NCI-H510A (cell line): ENCODE measurements around the gene CCNF.

Experiments used
- DNase-seq: peaks from one replicate; lab custom pipeline; 2025; lab: John Stamatoyannopoulos, UW

Gene CCNF

GRCh38 chr16:2457267-2457666, 28.0 kb downstream of the CCNF start:
- no peak for DNase-seq

DNA sequence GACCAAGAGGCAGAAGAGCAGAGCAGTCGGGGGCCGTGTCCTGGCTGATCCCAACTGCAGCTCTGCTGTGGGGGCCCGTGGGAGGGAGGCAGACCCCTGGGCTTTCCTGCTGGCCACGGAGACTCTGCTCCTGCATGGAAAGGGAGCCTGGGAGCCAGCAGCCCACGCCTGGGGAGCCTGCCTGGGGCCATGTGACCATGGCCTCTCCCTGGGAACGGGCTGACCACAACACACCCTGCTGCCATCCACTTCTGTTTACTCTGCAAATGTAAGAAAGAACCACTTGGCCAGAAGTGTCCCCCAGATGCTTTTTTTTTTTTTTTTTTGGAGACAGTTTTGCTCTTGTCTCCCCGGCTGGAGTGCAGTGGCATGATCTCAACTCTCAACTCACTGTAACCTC, 28.7 kb downstream of the CCNF start:
- DNase-seq, result no peak

DNA sequence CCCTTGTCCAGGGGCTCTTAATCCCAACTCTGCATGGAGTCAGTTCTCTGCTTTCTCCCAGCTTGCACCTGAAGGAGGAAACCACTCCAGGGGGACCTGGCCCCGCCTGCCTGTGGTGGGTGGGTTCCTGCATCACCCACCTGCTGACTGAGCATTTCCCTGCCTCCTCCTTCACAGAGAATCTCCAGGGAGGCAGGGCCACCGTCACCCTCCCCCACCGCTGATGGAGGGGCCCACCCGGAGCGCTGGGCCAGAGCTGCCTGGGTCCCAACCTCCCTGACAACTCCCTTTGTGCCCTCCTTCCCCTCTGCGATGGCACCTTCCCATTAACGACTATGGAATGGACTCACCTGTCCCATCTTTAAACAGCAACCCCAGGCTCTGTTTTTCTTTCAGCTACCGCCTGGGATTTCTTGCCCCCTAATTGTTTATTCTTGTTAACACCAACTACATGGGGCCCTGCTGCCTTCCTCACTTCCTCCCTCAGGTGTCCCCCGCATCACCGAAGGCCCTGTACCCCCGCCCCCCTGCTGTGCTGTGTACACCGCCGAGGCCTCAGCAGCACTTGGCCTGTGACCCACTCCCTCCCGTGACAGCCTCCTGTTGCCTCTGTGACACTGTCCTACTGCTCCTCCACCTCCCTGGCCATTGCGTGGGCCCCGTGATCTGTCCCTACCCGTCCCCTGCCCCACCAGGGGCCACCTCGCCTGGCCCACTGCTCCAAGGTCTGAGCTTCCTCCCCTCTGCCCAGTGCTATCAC, 29.8 kb downstream of the CCNF start:
- DNase-seq, result no peak

GRCh38 chr16:2459647-2460390, 30.6 kb downstream of the CCNF start, which contains the start of gene TEDC2:
Gene TEDC2, plus strand, starts transcription at chr16:2460109. Its CDS starts 36 bp downstream, at chr16:2460145.
- peak; percentile 88 for DNase-seq

GRCh38 chr16:2460391-2460713, 31.1 kb downstream of the CCNF start:
- no peak for DNase-seq

- DNase-seq, result no peak
Measured at GRCh38 chr16:2460916-2461315, 31.7 kb downstream of the CCNF start.

DNA sequence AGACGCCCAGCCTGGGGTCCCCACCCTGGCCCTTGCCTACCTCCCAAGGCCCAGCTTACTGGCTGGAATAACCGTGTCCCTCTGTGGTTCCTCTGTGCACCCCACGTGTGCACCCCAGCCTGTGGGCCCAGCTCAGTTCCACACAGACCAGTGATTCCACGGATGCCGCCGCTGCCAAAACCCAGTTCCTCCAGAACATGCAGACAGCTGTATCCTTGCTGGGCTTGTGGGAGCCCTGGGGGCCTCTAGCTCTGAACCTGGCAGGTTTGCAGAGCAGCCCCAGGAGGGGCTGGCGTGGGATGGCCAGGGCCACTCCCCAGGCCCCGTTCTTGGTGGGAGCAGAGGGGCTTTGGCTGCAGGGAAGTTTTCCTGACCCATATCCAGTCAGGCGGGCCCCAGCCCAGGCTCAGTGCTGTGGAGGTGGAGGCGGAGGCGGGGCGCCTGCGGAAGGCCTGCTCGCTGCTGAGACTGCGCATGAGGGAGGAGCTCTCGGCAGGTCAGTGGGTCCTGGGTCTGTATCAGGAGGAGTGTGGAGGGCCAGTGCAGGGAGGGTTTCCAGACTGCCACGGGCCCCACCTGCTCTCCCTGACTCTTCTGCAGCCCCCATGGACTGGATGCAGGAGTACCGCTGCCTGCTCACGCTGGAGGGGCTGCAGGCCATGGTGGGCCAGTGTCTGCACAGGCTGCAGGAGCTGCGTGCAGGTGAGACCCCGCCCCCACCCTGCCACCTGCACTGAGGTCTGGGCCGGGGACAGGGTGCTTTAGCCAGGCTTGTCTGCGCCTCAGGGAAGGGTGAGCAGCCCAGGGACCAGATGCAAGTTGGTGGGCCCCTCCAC, 33.0 kb downstream of the CCNF start:
- no peak for DNase-seq

DNA sequence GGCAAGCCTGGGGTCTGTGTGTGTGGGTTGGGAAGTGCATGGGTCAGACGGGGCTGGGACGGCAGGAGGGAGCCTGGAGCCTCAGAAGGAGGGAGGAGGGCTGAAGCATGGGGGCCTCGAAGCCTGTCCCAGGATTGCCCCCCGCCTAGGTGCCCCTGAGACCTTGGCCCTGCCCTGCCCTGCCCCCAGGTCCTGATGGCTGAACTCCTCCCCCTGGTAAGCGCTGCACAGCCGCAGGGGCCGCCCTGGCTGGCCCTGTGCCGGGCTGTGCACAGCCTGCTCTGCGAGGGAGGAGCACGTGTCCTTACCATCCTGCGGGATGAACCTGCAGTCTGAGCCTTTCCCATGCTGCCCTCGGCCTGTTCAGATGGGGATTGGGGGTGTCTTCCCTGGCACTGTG, 35.1 kb downstream of the CCNF start:
- DNase-seq, result no peak

GRCh38 chr16:2465653-2466415, 36.6 kb downstream of the CCNF start:
- DNase-seq, result no peak

GRCh38 chr16:2466667-2467527, 37.6 kb downstream of the CCNF start:
- DNase-seq, result no peak

DNA sequence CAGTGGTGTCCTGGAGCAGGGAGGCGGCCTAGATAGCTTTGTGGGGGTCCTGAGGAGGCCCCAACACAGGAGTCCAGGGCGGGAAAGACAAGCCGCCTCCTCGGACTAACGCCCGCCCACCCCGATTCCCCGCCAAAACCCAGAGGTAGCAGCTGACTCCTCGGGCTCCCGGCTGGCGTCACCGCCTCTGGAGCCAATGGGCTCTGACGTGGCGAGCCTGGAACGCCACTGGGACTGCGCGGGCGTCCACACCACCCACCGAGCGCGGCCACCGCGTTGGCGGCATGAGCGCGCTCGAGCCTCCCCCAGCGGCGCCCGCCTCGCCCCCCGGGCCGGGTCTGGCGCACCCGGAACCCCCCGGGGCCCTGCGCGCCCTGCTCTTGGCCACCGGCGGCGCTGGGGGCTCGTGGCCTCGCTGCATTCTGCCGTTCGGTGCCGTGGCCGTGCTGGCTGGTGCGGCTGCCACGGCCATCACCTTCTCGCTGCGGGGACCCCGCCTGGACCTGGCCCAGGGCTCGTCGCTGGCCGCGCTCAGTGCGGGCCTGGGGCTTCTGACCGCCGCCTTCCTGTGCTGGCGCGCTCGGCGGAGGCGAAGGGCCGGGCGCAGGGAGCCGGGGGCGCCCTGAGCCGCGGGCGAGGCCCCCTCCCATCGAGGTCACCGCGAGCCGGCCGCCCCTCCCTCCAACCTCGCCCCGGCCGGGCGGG, 38.4 kb downstream of the CCNF start:
- DNase-seq, result peak; percentile 78

DNA sequence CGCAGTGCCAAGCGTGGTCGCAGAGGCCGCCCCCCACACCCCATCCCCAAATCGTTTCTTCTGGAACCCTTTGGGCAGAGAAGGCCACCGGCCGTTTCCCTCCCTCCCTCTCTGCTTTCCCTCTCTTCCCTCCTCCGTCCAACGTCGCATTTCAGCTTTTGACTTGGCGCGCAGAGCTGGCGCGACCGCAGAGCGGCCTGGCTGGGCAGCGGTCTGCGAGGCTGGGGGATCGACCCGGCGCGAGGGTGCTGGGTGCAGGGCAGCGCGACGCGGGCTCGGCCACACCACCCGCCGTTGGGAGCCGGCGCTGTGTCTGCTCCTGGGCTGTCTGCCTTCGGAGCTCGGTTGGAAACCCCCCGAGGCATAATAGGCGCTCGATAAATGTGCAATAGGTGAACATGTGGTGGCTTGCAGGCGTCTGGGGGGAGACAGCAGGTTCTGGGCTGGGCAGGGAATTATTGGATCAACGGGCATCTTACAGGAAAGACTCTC, 39.0 kb downstream of the CCNF start:
- no peak for DNase-seq

- peak; percentile 82 for DNase-seq
Measured at GRCh38 chr16:2468725-2469398, 39.6 kb downstream of the CCNF start.

GRCh38 chr16:2469399-2470233, 40.4 kb downstream of the CCNF start:
- DNase-seq, result no peak

GRCh38 chr16:2470234-2470601, 41.0 kb downstream of the CCNF start:
- no peak for DNase-seq

DNA sequence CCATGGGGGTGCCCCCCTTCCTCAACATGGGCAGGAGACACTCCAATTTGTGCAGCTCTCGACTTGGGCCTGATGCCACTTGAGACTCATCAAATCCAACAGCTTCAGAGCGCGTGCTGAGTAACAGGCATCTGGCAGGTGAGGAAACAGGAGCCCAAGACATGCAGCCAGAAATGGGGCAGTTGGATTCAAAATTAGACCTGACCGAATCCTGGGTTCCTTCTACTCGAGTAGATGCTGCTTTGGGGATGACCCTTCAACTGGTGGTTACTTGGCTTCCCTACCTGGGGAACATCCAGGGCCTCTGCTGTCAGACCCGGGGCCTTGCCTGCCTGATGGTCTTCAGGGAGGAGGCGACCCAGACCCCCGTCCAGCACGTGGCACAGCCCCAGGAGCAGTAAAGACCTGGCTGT, 41.4 kb downstream of the CCNF start:
- no peak for DNase-seq

DNA sequence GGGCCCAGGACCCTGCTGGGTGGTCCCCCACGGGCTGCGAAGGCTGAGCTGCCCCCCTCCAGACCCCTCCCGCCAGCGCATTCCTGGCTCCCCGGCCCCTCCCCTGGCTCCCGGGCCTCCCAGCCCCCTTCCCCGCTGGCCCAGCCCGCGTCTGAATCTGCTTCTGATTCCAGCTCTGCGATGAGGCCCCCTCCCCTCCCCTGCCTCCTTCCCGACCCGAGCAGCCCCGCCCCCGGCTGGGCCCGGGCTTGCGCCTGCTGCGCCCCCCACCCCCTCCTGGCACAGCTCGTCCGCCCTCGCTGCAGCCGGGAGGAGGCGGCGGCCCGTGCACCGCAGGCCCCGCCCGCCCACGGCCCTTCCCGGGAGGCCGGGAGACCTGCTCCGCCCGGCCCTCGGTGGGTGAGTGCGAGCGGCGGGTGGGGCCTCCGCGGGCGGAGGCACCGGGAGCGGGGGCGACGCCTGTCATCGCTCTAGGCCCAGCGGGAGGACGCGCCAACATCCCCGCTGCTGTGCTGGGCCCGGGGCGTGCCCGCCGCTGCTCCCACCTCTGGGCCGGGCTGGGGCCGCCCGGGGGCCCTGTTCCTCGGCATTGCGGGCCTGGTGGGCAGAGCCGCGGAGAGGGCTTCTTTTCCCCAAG, 41.9 kb downstream of the CCNF start, which contains the start of gene NTN3:
Gene NTN3, plus strand, starts transcription at position 282 of the 637 bp plus-strand sequence. CDS start 405 bp downstream, outside the sequence.
- DNase-seq, result no peak
